K562 (cell line): ENCODE measurements around the gene METAP1D. TPM values are rescaled to one million over a fixed set of nuclear protein-coding genes. Genes with fewer than 3 reads are reported as not detected.

Experiments
- BHLHE40 ChIP-seq: IDR thresholded peaks from 2 replicates; pipeline ENCODE4 v1.6.1; 2011; ENCODE audit warnings: low read length, improper control_type of control experiment
- C11orf30 ChIP-seq: fragments of 450-650 bp; IDR thresholded peaks from 2 replicates; pipeline ENCODE4 v1.6.1; 2016; ENCODE audit warnings: low read depth, mild to moderate bottlenecking
- CCAR2 ChIP-seq: fragments of 200-400 bp; formaldehyde crosslinking; IDR thresholded peaks from 2 replicates; pipeline ENCODE4 v1.6.1; 2017; ENCODE audit warnings: mild to moderate bottlenecking, low read depth, low read length
- CREB5 ChIP-seq: fragments of 250-450 bp; sonication (Bioruptor Pico); IDR thresholded peaks from 2 replicates; pipeline ENCODE4 v1.5.0; 2020; ENCODE audit warnings: mild to moderate bottlenecking
- ELK3 ChIP-seq: fragments of 450-650 bp; formaldehyde crosslinking; IDR thresholded peaks from 2 replicates; pipeline ENCODE4 v1.4.0; 2020; ENCODE audit warnings: mild to moderate bottlenecking
- HDGF ChIP-seq: fragments of 450-650 bp; IDR thresholded peaks from 2 replicates; pipeline ENCODE4 v1.6.1; 2016
- ID3 ChIP-seq, 2 experiments: fragments of 250-450 bp in 1 of 2; fragments of 450-650 bp in 1 of 2; sonication (Bioruptor Pico) in 1 of 2; IDR thresholded peaks; 2 replicates each; pipeline versions ENCODE4 v1.6.1 to v1.8.0; 2016 to 2021; ENCODE audit warnings: mild to moderate bottlenecking in 2 of 2, moderate library complexity in 2 of 2, missing compliant biosample characterization in 1 of 2, missing genetic modification characterization in 1 of 2
- IFI16 ChIP-seq: fragments of 250-450 bp; sonication (Bioruptor Pico); IDR thresholded peaks from 2 replicates; pipeline ENCODE4 v2.1.2; 2022; ENCODE audit warnings: mild to moderate bottlenecking, inconsistent platforms
- LARP7 ChIP-seq: fragments of 450-650 bp; IDR thresholded peaks from 2 replicates; pipeline ENCODE4 v1.6.1; 2016
- PCBP2 ChIP-seq: fragments of 200-400 bp; formaldehyde crosslinking; IDR thresholded peaks from 2 replicates; pipeline ENCODE4 v1.6.1; 2018; ENCODE audit warnings: low read length, low read depth, mild to moderate bottlenecking, moderate library complexity; ENCODE audit not compliant: poor library complexity, severe bottlenecking
- SRSF9 ChIP-seq: fragments of 200-400 bp; formaldehyde crosslinking; IDR thresholded peaks from 2 replicates; pipeline ENCODE4 v1.6.1; 2017; ENCODE audit warnings: low read depth, low read length, borderline replicate concordance
- STAT6 ChIP-seq: sonication (generic); formaldehyde crosslinking; IDR thresholded peaks from 2 replicates; pipeline ENCODE4 v1.8.1; 2023; ENCODE audit warnings: mild to moderate bottlenecking, missing genetic modification reagents
- TCF15 ChIP-seq: fragments of 250-450 bp; sonication (Bioruptor Pico); IDR thresholded peaks from 2 replicates; pipeline ENCODE4 v1.8.0; 2022; ENCODE audit warnings: moderate library complexity, mild to moderate bottlenecking, inconsistent platforms
- ZBTB2 ChIP-seq: fragments of 450-650 bp; IDR thresholded peaks from 2 replicates; pipeline ENCODE4 v1.6.1; 2016; ENCODE audit warnings: antibody characterized with exemption
- ZNF274 ChIP-seq: IDR thresholded peaks from 2 replicates; pipeline ENCODE4 v1.6.1; 2011; ENCODE audit warnings: low read depth, mild to moderate bottlenecking, low read length, moderate library complexity, borderline replicate concordance
- ZNF444 ChIP-seq: fragments of 250-450 bp; sonication (Bioruptor Pico); IDR thresholded peaks from 2 replicates; pipeline ENCODE4 v1.4.0; 2020; ENCODE audit warnings: mild to moderate bottlenecking, moderate library complexity
- ZNF57 ChIP-seq: fragments of 450-650 bp; formaldehyde crosslinking; IDR thresholded peaks from 2 replicates; pipeline ENCODE4 v1.4.0; 2020; ENCODE audit warnings: mild to moderate bottlenecking, moderate library complexity
- polyA plus RNA-seq, 8 experiments: library from polyadenylated mRNA; depleted of rRNA in 4 of 8; stranded (reverse) in 5 of 8; unstranded in 3 of 8; fragments of >200 nt; fragmentation: Nextera tagmentation in 2 of 8; fragmentation: Illumina TruSeq in 1 of 8; extraction: Ambion mirVana in 2 of 8; extraction: Trizol in 1 of 8; gene quantifications; 2 replicates each; pipeline versions ENCODE4 v1.2.1 to v1.2.3, GENCODE V29; 2011 to 2014; ENCODE audit warnings: inconsistent platforms in 1 of 8, missing spikeins in 1 of 8
- total RNA-seq, 7 experiments: library from RNA; depleted of rRNA in 6 of 7; stranded (reverse); fragments of >200 nt in 6 of 7; fragmentation: Illumina TruSeq in 2 of 7; extraction: Trizol in 2 of 7; gene quantifications; 2 replicates each; pipeline versions ENCODE4 v1.2.1 to v1.2.3, GENCODE V29; 2011 to 2021; ENCODE audit warnings: low replicate concordance in 1 of 7

The METAP1D gene
- total and polyA plus RNA-seq, 9 of the 15 experiments (the other 6 are each of a cell fraction or from before 2014, with no cell fraction given), result 8.0 to 23.4 (median 15.7) TPM

- TF ChIP-seq ID3 (CRISPR knock-in tag; IDR thresholded peaks at IDR 0.05), result no peak
- peak; percentile 83 for TF ChIP-seq ID3 (tag; IDR thresholded peaks at IDR 0.05)
- no peak for TF ChIP-seq CREB5 (CRISPR knock-in tag)
- no peak for TF ChIP-seq TCF15 (CRISPR knock-in tag)
- TF ChIP-seq HDGF, result peak; percentile 100
- no peak for TF ChIP-seq IFI16 (CRISPR knock-in tag)
- TF ChIP-seq STAT6 (CRISPR knock-in tag), result 0 out of 2 replicates have a peak, but pooled peaks have one; percentile 29
- no peak for TF ChIP-seq ZNF274
- no peak for TF ChIP-seq ZNF57
- no peak for TF ChIP-seq CCAR2
- no peak for TF ChIP-seq C11orf30
- no peak for TF ChIP-seq ELK3 (CRISPR knock-in tag)
- peak; percentile 76 for TF ChIP-seq ZBTB2
- TF ChIP-seq SRSF9, result no peak
- no peak for TF ChIP-seq ZNF444
- no peak for TF ChIP-seq PCBP2
- TF ChIP-seq LARP7, result peak; percentile 93; the same call in 1 of the 2 replicates
- TF ChIP-seq BHLHE40, result peak; percentile 92
These were observed 99.1 kb downstream of the METAP1D start (continued) for GRCh38 chr2:172098650-172099471.
